Spleen (tissue), 11 donors: ENCODE data around the gene LPIN3. TPM values are rescaled to one million over a fixed set of nuclear protein-coding genes. Genes with fewer than 3 reads are reported as not detected.

Experiments
- DNase-seq: peaks from one replicate; pipeline ENCODE4 v3.0.0-alpha.2; 2020
- H3K27ac ChIP-seq, 8 donors: fragments of 200-600 bp; sonication (generic) in 7 of 8; 1 replicate in 4 of 8; 2 replicates in 4 of 8; pipeline versions ENCODE4 v1.5.0 to v1.8.0; 2016 to 2021; ENCODE audit warnings: inconsistent platforms in 4 of 8, mild to moderate bottlenecking in 4 of 8, moderate library complexity in 1 of 8
- H3K27me3 ChIP-seq, 7 donors: fragments of 200-600 bp; sonication (generic) in 6 of 7; replicated peaks in 1 of 7; 1 replicate in 4 of 7; 2 replicates in 3 of 7; pipeline versions ENCODE4 v1.5.0 to v1.8.0; 2016 to 2021; ENCODE audit warnings: inconsistent platforms in 3 of 7, mild to moderate bottlenecking in 1 of 7
- H3K36me3 ChIP-seq, 6 donors: fragments of 200-600 bp; sonication (generic) in 5 of 6; 1 replicate in 4 of 6; 2 replicates in 2 of 6; pipeline versions ENCODE4 v1.5.0 to v1.8.0; 2016 to 2021; ENCODE audit warnings: inconsistent platforms in 2 of 6
- H3K4me1 ChIP-seq, 6 donors: fragments of 200-600 bp; sonication (generic) in 5 of 6; 1 replicate in 3 of 6; 2 replicates in 3 of 6; pipeline versions ENCODE4 v1.5.0 to v1.8.0; 2016 to 2021; ENCODE audit warnings: inconsistent platforms in 3 of 6
- H3K4me3 ChIP-seq, 8 donors: fragments of 200-600 bp; sonication (generic) in 7 of 8; 1 replicate in 4 of 8; 2 replicates in 4 of 8; pipeline versions ENCODE4 v1.5.0 to v1.8.0; 2016 to 2021; ENCODE audit warnings: inconsistent platforms in 4 of 8, mild to moderate bottlenecking in 4 of 8, moderate library complexity in 2 of 8
- H3K9me3 ChIP-seq, 8 donors: fragments of 200-600 bp; sonication (generic) in 7 of 8; 1 replicate in 4 of 8; 2 replicates in 4 of 8; pipeline versions ENCODE4 v1.5.0 to v1.8.0; 2016 to 2021; ENCODE audit warnings: inconsistent platforms in 4 of 8
- CTCF ChIP-seq, 11 experiments: fragments of 200-600 bp in 7 of 11; fragments of 450-650 bp in 4 of 11; sonication (generic) in 4 of 11; IDR thresholded peaks in 8 of 11; conservative IDR thresholded peaks in 3 of 11; 1 replicate in 7 of 11; 2 replicates in 4 of 11; pipeline versions ENCODE4 v1.4.0 to v1.8.0; 2016 to 2021; ENCODE audit warnings: antibody characterized with exemption in 11 of 11, inconsistent platforms in 4 of 11, mild to moderate bottlenecking in 1 of 11
- POLR2A ChIP-seq, 3 donors: fragments of 450-650 bp; IDR thresholded peaks; one replicate each; pipeline ENCODE4 v1.5.1; 2017; ENCODE audit warnings: antibody characterized with exemption in 3 of 3, mild to moderate bottlenecking in 1 of 3
- POLR2AphosphoS5 ChIP-seq, 3 donors: sonication (generic); formaldehyde crosslinking; IDR thresholded peaks; one replicate each; pipeline ENCODE4 v1.5.1; 2017; ENCODE audit warnings: antibody characterized with exemption in 3 of 3
- WGBS, 5 donors: extraction: QIAGEN DNeasy Blood & Tissue Kit in 3 of 5; methylation state at CpG; one replicate each; pipeline versions ENCODE4 v1.1.5 to v1.1.7; 2013 to 2018; 5-methylcytosine and 5-hydroxymethylcytosine counted together
- intact Hi-C: fragments of 100-400 bp; cut with DNase I; formaldehyde crosslinking; loops from one replicate; pipeline ENCODE4 v1.15.0; 2023; ENCODE audit warnings: low total_unique reads
- polyA plus RNA-seq, 3 donors: library from polyadenylated mRNA; stranded (reverse); fragments of 200-250 nt; gene quantifications; one replicate each; pipeline ENCODE4 v1.2.1, GENCODE V29; 2013
- total RNA-seq, 7 donors: library from RNA; depleted of rRNA in 3 of 7; stranded (reverse); fragments of >200 nt in 3 of 7; fragmentation: NEBNext Ultra II Directional in 4 of 7; extraction: Animal tissue kit (Norgen Biotek cat#: 25700) in 4 of 7; gene quantifications; one replicate each; pipeline versions ENCODE4 v1.1.0 to v1.2.1, GENCODE V29; 2016 to 2021
- donor health status: healthy with polysubstance abuse.
- donor health status: DM: no; HTN: no; CAD: no; lungs with moderate emphysema.
- donor health status: DM: no; HTN: no; CAD: no.
- donor health status: Bipolar disorder and iron deficiency.
- donor health status: healthy.
- donor health status: DM: no; HTN: no; CAD: no.
- donor health status: DM: yes; HTN: yes; CAD: no.

The LPIN3 gene
- total and polyA plus RNA-seq, 10 donors = 2.5 to 9.6 (median 4.4) TPM

- 83 to 90% (median 87%) methylated on average over 13 of the region's 13 CpGs for WGBS, 5 donors
- Histone ChIP-seq H3K9me3 (no peaks in the 10 kb centered on the region), H3K27ac (no peak overlapping the region), H3K27me3 (no peaks in the 10 kb centered on the region), H3K4me1 (no peaks in the 10 kb centered on the region), H3K36me3 (peaks cover 0 to 6% (median 0%) of the 10 kb centered on the region in 6 donors), H3K4me3 (no peak overlapping the region)
- TF ChIP-seq POLR2AphosphoS5 (IDR thresholded peaks at IDR 0.05) (no peak), POLR2A (IDR thresholded peaks at IDR 0.05) (no peak), CTCF (IDR thresholded peaks at IDR 0.05 in 8 of 11, conservative IDR thresholded peaks at IDR 0.05 in 3 of 11) (no peak)
- intact Hi-C loops = loop anchor here (10.0 kb wide), 1 partner anchor 373 kb away; no protein-coding TSS in a partner anchor
- DNase-seq = no peak
These were observed 7.2 kb downstream of the LPIN3 start for GRCh38 chr20:41347523-41348429.

GRCh38 chr20:41348430-41349172 is 8.0 kb downstream of the LPIN3 start:
- no peak overlapping the region for H3K27ac ChIP-seq
- H3K27me3 ChIP-seq = no peaks in the 10 kb centered on the region
- no peaks in the 10 kb centered on the region for H3K4me1 ChIP-seq
- H3K4me3 ChIP-seq = no peak overlapping the region
- H3K9me3 ChIP-seq = no peaks in the 10 kb centered on the region
- intact Hi-C loops = loop anchor here (10.0 kb wide), 1 partner anchor 374 kb away; no protein-coding TSS in a partner anchor
- peaks cover 0 to 6% (median 0%) of the 10 kb centered on the region in 6 donors for H3K36me3 ChIP-seq
- no peak for DNase-seq
- TF ChIP-seq POLR2AphosphoS5 (IDR thresholded peaks at IDR 0.05) (no peak), POLR2A (IDR thresholded peaks at IDR 0.05) (no peak), CTCF (IDR thresholded peaks at IDR 0.05 in 8 of 11, conservative IDR thresholded peaks at IDR 0.05 in 3 of 11) (no peak)
- 79 to 85% (median 83%) methylated on average over 11 to 13 of the region's 13 CpGs for WGBS, 5 donors

- DNase-seq = no peak
- Histone ChIP-seq H3K36me3 (peaks cover 0 to 6% (median 0%) of the 10 kb centered on the region in 6 donors), H3K27ac (no peak overlapping the region), H3K9me3 (no peaks in the 10 kb centered on the region), H3K4me1 (no peaks in the 10 kb centered on the region), H3K4me3 (no peak overlapping the region), H3K27me3 (no peaks in the 10 kb centered on the region)
- 85 to 96% (median 88%) methylated on average over 2 of the region's 2 CpGs for WGBS, 5 donors
- intact Hi-C loops = loop anchor here (10.0 kb wide), 1 partner anchor 374 kb away; no protein-coding TSS in a partner anchor
- TF ChIP-seq POLR2AphosphoS5 (IDR thresholded peaks at IDR 0.05) = no peak
These were observed 8.6 kb downstream of the LPIN3 start for GRCh38 chr20:41349266-41349665.

GRCh38 chr20:41349943-41350342 is 9.3 kb downstream of the LPIN3 start:
- no peak for TF ChIP-seq CTCF (IDR thresholded peaks at IDR 0.05 in 8 of 11, conservative IDR thresholded peaks at IDR 0.05 in 3 of 11)
- TF ChIP-seq POLR2A (IDR thresholded peaks at IDR 0.05) = no peak
- no peak for TF ChIP-seq POLR2AphosphoS5 (IDR thresholded peaks at IDR 0.05)
- Histone ChIP-seq H3K9me3 (no peaks in the 10 kb centered on the region), H3K27ac (no peak overlapping the region), H3K4me3 (no peak overlapping the region), H3K27me3 (no peaks in the 10 kb centered on the region), H3K36me3 (peaks cover 0 to 6% (median 0%) of the 10 kb centered on the region in 6 donors), H3K4me1 (no peaks in the 10 kb centered on the region)
- intact Hi-C loops = loop anchor here (10.0 kb wide), 1 partner anchor 375 kb away; no protein-coding TSS in a partner anchor
- WGBS, 5 donors = 83 to 100% (median 86%) methylated on average over 1 to 7 of the region's 7 CpGs
- DNase-seq = no peak
